ENCODE data around the gene STRA6.

Gene STRA6

DNA sequence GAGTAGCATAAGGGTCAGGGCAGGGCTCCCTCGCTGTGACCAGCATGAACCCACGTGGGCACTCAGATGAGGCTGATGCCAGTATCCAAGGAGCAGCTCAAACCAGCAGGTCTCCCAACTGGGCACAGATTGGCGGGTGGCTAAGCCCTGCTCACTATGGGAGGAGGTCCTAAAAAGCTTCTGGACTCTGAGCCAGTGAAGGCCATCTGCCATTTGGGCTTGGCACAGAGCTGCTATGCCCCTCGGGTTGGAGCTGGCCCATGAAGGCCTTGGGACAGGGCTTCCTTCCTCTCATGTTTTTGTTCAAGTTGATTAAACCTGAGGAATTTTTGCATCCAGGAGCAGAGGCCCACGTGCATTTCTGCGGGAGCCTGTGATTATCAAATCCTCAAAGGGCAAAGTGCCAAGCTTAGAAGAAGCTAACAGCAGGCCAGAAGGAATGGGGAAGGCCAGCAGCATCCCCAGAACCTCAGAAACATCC, 4.3 kb upstream of the STRA6 start:
- DNase-seq (ENCODE audit: low read depth) = no peak

DNA sequence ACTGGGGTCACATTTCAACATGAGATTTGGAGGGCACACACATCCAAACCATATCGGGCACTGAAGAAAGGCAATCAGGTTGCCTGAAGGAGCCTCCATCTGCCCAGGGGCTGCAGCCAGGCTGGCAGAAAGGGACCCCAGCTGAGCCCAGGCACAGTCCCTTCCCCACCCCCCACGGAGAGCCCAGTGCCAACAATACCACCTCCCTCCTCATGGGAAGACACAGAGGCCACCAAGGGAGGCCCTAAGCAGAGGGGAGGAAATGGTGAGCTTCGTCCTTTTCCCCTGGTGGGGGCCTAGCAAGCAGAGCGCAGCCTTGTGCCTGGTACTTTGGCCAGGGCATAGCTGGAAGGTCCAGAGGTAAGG, 3.0 kb upstream of the STRA6 start:
- no peak for DNase-seq (ENCODE audit: low read depth)

DNA sequence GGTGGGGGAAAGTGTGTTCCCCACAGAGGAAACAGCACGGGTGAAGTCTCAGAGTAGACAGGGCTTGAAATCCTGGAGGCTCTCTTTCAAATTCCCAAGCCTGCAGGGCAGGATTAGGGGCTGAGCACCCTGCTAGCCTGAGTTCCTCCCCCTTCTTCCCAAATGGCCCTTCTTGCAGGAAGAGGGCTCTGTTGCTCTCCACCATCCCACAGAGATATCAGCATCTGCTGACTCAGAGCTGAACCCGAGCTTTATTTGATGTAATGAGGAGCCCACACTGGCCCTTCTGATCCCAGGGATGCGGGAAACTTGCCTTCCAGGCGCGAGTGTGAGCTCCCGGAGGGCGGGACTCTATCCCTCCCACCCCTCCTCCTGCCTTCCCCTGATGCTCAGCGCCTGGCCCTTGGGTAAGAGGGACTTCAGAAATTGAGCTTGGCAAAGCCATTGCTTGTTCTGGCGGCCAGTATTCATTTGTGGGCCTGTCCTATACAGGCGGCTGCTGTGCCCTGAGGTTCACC, 1.4 kb upstream of the STRA6 start:
- no peak for DNase-seq (ENCODE audit: low read depth)

- no peak for DNase-seq (ENCODE audit: low read depth)
Measured at GRCh38 chr15:74201710-74202420, 722 bp downstream of the STRA6 start.

- DNase-seq (ENCODE audit: low read depth) = no peak
Measured at GRCh38 chr15:74200871-74201419, 1.6 kb downstream of the STRA6 start.

- no peak for DNase-seq (ENCODE audit: low read depth)
Measured at GRCh38 chr15:74200412-74200815, 2.2 kb downstream of the STRA6 start.

- DNase-seq (ENCODE audit: low read depth) = no peak
Measured at GRCh38 chr15:74199297-74199652, 3.3 kb downstream of the STRA6 start.

DNA sequence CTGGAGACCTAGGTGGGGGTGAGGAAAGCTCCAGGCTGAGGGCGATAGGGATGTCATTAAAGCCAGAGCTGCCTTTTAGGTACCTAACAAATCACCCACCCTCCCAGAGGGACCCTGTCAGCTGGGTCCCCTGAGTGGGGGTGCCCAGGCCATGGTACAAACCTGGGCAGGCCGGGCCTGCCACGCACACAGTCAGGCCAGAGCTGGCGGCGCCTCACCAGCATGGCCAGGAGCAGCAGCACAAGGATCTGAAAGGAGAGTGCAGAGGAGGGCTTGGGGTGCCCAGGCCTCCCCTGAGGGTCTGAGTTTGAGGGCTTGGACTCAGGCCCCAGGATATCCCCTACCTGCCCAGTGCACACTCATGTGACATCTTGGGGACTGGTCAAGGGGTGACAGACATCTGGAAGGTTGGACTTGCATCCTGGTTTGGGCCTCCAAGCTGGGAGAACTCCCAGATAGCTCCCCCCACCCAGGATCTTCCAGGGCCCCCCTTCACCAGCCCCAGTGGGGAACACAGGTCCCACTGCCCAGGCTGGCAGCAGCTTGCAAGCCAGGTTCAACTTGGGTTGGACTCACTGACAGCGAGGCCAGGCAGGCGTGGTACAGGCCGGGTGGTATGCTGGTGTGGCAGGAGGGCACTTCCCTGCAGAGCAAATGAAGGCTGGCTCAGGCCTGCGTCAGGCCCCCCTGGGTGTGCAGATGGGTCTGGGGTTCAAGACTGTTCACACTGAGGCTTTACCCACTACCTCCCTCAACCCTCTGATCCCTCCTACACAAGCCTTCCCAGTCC, 5.2 kb downstream of the STRA6 start:
- no peak for DNase-seq (ENCODE audit: low read depth)

DNA sequence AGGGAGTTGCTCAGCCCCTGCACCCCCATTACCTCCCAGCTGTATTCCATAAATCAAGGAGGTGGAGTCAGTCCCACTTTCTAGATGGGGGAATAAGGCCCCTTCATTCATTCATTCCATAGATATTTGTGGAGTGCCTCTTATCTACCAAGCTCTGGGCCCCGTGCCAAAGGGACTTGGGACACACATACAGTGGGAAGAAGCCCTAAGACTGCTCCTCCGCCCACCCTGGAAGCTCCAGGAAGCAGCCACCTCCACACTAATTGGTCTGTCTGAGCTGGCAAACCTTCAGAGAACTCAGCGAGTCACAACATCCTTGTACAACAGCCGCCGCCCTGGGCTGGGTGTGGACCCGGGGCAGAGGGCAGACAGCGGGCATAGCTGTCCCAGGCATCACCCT, 6.4 kb downstream of the STRA6 start:
- no peak for DNase-seq (ENCODE audit: low read depth)

- DNase-seq (ENCODE audit: low read depth) = no peak
Measured at GRCh38 chr15:74194572-74195559, 7.7 kb downstream of the STRA6 start.

DNA sequence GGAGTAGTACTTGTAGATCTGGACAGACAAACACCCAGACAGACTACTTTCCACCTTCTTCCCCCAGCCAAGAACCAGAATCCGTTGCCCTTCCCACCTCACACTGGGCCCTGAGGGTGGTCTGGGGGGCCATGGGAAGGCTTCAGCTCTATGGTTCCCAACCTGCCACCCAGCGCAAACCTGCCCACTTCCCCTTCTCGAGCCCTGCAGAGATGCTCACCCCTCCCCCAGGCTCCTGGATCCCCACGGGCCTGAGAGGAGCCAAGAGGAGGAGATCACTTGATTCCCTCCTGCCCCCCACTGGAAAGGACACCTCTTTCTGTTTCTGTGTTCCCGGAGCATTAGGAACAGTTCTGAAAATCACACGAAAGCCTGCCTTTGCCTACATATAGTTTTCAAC, 8.7 kb downstream of the STRA6 start:
- DNase-seq (ENCODE audit: low read depth) = no peak

DNA sequence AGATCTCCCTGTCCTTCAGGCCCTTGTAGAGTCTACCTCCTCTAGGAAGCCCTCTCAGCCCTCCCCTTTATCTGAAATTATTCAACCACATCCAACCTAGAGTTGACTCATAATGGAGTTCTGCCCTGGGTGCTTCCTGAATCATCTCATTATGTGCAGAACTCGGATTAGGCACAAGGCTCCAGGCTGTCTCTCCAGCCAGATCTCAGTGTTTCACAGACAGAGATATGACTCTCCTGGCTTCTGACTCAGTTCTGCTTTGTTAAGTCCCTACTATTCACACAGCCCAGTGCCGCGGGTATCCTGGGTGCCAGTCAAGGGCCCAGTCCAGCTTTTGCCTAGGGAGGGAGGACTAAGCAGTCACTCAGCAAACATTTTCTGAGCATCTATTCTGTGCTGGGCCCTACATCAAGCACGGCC, 9.3 kb downstream of the STRA6 start:
- no peak for DNase-seq (ENCODE audit: low read depth)

DNA sequence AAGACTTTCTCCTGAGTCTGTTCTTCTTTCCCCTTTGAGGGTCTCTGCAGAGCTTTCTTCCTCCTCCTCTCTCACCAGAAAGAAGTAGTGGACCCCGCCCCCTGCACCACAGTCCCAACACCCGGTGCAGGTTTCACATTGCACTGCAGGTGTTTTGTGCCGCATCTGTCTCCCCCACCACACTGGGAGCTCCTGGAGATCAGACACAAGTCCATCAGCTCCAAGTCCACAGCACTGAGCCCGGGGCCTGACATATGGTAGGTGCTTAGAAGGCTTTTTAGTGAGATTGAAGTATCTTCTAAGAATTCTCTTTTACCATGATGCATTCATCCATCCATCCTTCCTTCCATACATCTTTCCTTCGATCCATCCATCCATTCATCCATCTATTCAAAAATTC, 9.8 kb downstream of the STRA6 start:
- DNase-seq (ENCODE audit: low read depth) = no peak

- DNase-seq (ENCODE audit: low read depth) = no peak
Measured at GRCh38 chr15:74191798-74192197, 10.8 kb downstream of the STRA6 start.

GRCh38 chr15:74188216-74188615, 14.4 kb downstream of the STRA6 start:
- DNase-seq (ENCODE audit: low read depth) = no peak

DNA sequence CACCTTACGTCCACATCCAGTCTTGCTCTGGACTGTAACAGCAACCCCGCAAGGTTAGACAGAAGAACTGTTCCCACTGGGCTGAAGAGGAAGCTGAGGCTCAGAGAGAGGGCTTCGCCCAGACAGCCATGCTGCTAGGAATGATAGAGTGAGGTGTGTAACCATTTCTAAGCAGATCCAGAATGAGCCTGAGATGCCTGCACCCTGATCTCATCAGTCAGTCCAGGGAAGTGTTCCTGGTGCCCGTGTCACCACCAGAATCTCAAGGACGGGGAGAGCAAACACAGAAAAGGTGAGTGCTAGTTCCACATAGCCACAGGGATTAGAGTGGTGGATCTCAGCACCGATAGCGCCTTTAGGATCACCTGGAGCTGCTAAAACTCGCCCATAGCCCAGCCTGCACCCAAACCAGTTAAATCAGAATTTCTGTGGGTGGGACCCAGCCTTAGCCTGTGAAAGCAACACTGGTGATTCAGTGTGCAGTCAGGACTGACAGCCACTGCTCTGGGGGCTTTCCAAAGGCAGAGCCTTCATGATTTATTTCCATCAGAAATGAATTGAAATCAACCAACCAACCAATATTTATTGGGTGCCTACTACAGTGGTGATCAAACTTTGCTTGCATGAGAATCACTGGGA, 16.8 kb downstream of the STRA6 start:
- no peak for DNase-seq (ENCODE audit: low read depth)

DNA sequence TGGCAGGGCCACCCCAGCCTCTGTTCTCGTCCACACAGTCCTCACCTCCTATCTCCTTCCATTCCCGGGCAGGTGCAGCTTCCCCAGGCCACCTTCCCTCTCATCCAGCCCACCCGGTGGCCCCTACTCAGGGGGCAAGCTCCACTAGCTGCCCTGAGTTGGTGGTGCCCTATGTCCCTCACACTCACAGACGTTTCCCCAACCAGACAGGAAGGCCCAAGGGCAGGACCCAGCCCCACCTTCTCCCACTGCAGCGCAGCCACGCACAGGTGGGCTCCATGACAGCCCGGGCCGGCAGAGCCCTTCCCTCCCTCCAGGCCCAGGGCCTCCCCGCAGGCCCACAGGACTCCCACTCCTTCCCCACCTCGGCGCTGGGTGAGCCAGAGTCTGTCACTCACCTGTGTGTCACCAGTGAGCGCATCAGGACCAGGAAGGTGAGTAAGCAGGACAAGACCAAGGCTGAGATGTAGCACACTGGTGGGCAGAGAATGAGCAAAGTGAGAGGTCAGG, 17.9 kb downstream of the STRA6 start:
- DNase-seq (ENCODE audit: low read depth) = no peak

DNA sequence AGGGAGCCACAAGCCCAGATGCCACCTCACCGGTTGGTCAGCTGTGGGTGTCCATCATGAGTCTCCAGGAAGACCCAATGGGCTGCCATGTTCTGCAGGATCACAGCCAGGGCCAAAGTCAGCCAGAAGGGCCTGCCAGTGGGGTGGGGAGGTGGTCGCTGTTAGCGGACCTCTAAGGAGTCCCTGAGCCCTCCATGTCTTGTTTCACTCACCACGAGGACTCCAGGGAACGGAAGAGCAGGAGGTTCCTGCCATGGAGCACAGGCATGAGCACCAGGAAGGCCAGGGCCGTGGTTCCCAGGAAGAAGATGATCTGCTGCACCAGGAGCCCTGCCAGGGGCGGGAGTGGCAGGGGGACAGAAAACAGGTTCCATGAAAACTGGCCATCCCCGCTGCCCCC, 20.5 kb downstream of the STRA6 start:
- DNase-seq (ENCODE audit: low read depth) = no peak

GRCh38 chr15:74180881-74181602, 21.5 kb downstream of the STRA6 start:
- no peak for DNase-seq (ENCODE audit: low read depth)
